Measurements from ENCODE around the gene IRGC.

IRGC gene

GRCh38 chr19:43725468-43725867, 9.6 kb downstream of the IRGC start:
- DNase-seq = no peak

GRCh38 chr19:43726736-43727592, 11.1 kb downstream of the IRGC start:
- no peak for DNase-seq

GRCh38 chr19:43727593-43727853, 11.6 kb downstream of the IRGC start:
- no peak for DNase-seq

GRCh38 chr19:43729919-43730318, 14.0 kb downstream of the IRGC start:
- no peak for DNase-seq

GRCh38 chr19:43731346-43731745, 15.5 kb downstream of the IRGC start:
- DNase-seq = no peak

GRCh38 chr19:43731846-43732245, 16.0 kb downstream of the IRGC start:
- no peak for DNase-seq

- no peak for DNase-seq
Measured at GRCh38 chr19:43735013-43735412, 19.1 kb downstream of the IRGC start.

- no peak for DNase-seq
Measured at GRCh38 chr19:43735957-43736356, 20.1 kb downstream of the IRGC start.

GRCh38 chr19:43738780-43739211, 22.9 kb downstream of the IRGC start:
- DNase-seq = no peak

- no peak for DNase-seq
Measured at GRCh38 chr19:43739439-43740235, 23.8 kb downstream of the IRGC start.

- DNase-seq = no peak
Measured at GRCh38 chr19:43741075-43741825, 25.4 kb downstream of the IRGC start.

GRCh38 chr19:43743059-43743458, 27.2 kb downstream of the IRGC start:
- no peak for DNase-seq

GRCh38 chr19:43747557-43748204, 31.8 kb downstream of the IRGC start:
- no peak for DNase-seq

GRCh38 chr19:43748205-43748594, 32.3 kb downstream of the IRGC start:
- no peak for DNase-seq

- no peak for DNase-seq
Measured at GRCh38 chr19:43748685-43749084, 32.8 kb downstream of the IRGC start.

- no peak for DNase-seq
Measured at GRCh38 chr19:43749152-43749551, 33.3 kb downstream of the IRGC start.

GRCh38 chr19:43749898-43750297, 34.0 kb downstream of the IRGC start:
- DNase-seq = no peak

- no peak for DNase-seq
Measured at GRCh38 chr19:43751466-43752220, 35.8 kb downstream of the IRGC start.

- no peak for DNase-seq
Measured at GRCh38 chr19:43752287-43752875, 36.5 kb downstream of the IRGC start.

GRCh38 chr19:43754253-43754502, 38.3 kb downstream of the IRGC start:
- DNase-seq = no peak

- DNase-seq = peak; percentile 96
Measured at GRCh38 chr19:43754503-43755255, 38.8 kb downstream of the IRGC start, which contains the start of gene SMG9. Gene SMG9 (minus strand): TSS chr19:43754962. CDS start chr19:43750741, 4,221 bp downstream.
